GM18861 (cell line): ENCODE results near the gene KCTD11.
"Not testable (repeated sequence)": the region's sequence is repeated elsewhere in the genome, so short reads cannot be mapped to it uniquely, and the experiment has no call there.

ENCODE experiments used
- ATAC-seq: cut with Tn5 transposase; IDR thresholded peaks from one replicate; pipeline ENCODE4 v1.9.1; 2021; ENCODE audit not compliant: unreplicated experiment

The KCTD11 gene

GRCh38 chr17:7343250-7343649 is 8.7 kb upstream of the KCTD11 start:
- no peak for ATAC-seq

- no peak for ATAC-seq
Measured at GRCh38 chr17:7346761-7347614, 5.0 kb upstream of the KCTD11 start.

GRCh38 chr17:7347630-7348477 is 4.1 kb upstream of the KCTD11 start:
- ATAC-seq, result no peak

GRCh38 chr17:7348478-7349242 is 3.3 kb upstream of the KCTD11 start:
- no peak for ATAC-seq

DNA sequence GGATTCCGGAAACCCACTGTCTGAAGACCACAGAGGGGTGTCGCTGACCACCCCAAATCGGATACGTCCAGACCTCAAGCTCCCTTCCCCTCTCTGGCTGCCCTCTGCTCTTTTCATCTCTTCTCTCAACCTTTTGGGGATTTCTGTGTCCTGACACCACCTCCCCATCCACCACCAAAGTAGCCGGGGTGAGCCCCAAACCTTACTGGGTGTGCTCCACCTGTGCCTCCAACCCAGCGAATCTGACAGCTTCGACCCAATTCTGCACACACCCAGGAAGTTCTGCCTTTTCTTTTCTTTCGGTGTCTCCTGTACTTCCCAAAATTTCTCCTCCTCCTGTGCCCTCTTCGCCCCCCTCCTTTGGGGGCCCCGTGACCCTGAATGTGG is 534 bp downstream of the KCTD11 start:
- no peak for ATAC-seq

GRCh38 chr17:7352910-7353635 is 1.1 kb downstream of the KCTD11 start:
- ATAC-seq, result no peak

GRCh38 chr17:7354262-7354843 is 2.4 kb downstream of the KCTD11 start:
- no peak for ATAC-seq

- no peak for ATAC-seq
Measured at GRCh38 chr17:7355053-7355452, 3.1 kb downstream of the KCTD11 start, which contains the start of gene TMEM95. Gene TMEM95, plus strand, starts transcription at chr17:7355156. Its CDS starts 49 bp downstream, at chr17:7355205.

- ATAC-seq, result no peak
Measured at GRCh38 chr17:7355573-7355972, 3.6 kb downstream of the KCTD11 start.

DNA sequence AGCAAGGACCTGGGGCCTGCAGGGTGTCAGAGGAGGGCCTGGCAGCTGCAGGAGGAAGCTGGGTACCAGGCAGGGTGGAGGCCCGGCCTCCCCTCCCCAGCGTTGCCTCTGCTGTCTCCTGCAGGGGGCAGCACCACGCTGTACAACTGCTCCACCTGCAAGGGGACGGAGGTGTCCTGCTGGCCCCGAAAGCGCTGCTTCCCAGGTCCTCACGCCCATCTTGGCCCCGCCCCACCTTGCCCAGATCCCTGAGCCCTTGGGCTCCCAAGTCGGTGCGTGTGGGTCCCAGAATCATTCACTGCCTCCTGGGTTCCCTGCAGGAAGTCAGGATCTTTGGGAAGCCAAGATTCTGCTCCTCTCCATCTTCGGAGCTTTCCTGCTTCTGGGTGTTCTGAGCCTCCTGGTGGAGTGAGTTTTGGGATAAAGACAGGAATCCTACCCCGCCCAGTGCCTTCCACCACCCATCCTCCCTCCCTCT is 4.1 kb downstream of the KCTD11 start:
- ATAC-seq, result no peak

- ATAC-seq, result no peak
Measured at GRCh38 chr17:7356756-7357155, 4.8 kb downstream of the KCTD11 start.

- no peak for ATAC-seq
Measured at GRCh38 chr17:7357381-7357780, 5.4 kb downstream of the KCTD11 start.

GRCh38 chr17:7361906-7362305 is 9.9 kb downstream of the KCTD11 start:
- no peak for ATAC-seq

GRCh38 chr17:7363311-7363710 is 11.3 kb downstream of the KCTD11 start:
- no peak for ATAC-seq

GRCh38 chr17:7365963-7366362 is 14.0 kb downstream of the KCTD11 start:
- not testable (repeated sequence) for ATAC-seq

GRCh38 chr17:7367083-7367482 is 15.1 kb downstream of the KCTD11 start:
- ATAC-seq, result no peak

DNA sequence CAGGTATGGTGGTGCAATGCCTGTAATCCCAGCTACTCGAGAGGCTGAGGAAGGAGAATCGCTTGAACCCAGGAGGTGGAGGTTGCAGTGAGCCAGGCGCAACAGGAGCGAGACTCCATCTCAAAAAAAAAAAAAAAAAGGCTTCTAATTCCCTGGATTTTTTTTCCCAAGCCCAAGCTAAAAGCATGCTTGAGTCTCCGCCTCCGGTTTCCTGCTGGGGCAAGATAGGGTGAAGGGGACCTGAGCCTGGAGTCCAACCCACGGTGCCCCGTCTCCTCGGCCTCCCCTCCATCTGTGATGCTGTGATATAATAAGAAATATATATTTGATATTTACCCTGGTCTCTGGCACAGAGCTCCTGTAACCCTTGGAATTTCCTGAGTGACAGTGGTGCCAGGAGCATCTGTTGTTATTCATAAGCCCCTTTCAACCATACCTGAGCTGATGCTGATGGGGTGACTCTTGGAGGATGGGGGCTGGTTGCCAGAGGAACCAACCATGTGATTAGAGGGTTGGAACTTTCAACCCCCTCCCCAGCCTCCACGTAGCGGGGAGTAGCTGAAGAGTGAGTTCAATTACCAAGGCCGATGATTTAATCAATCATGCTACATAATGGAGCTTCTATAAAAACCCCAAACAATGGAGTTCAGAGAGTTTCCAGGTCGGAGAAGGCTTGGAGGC is 16.1 kb downstream of the KCTD11 start:
- ATAC-seq, result no peak

DNA sequence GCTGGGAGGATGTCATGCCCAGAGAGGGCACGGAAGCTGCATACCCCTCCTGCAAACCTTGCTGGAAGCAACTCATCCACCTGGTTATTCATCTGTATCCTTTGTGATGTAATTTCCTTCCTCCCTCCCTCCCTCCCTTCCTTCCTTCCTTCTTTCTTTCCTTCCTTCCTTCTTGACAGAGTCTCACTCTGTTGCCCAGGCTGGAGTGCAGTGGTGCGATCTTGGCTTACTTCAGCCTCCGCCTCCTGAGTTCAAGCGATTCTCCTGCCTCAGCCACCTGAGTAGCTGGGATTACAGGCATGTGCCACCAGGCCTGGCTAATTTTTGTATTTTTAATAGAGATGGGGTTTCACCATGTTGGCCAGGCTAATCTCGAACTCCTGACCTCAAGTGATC is 16.6 kb downstream of the KCTD11 start:
- ATAC-seq, result not testable (repeated sequence)

DNA sequence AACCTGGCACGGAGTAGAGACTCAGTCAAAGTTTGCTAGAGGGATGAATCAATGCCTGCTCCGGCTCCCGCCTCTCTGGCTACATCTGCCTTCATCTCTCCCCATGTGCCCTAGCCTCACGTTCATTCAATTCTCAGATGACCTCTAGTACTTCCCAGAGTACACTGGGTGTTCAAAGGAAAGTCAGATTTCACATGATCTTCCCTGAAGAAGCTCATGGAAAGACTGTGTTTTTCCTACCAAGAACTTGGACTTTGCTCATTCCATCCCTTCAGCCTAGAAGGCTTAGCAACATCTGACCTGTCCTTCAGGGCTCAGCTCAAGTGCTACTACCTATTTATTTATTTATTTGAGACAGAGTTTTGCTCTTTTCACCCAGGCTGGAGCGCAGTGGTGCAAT is 17.9 kb downstream of the KCTD11 start:
- no peak for ATAC-seq
